WTC11 (cell line): ENCODE data around the gene GDPD3.

ENCODE experiments used
- CBFB ChIP-seq: sonication (generic); formaldehyde crosslinking; IDR thresholded peaks from 2 replicates; pipeline ENCODE4 v1.8.1; 2022; ENCODE audit warnings: mild to moderate bottlenecking, low read depth, missing genetic modification reagents
- CTCF ChIP-seq: fragments of 200-600 bp; IDR thresholded peaks from 2 replicates; pipeline ENCODE4 v1.8.0; 2022; ENCODE audit warnings: antibody characterized with exemption
- TEAD4 ChIP-seq: sonication (generic); formaldehyde crosslinking; IDR thresholded peaks from 2 replicates; pipeline ENCODE4 v1.8.0; 2022; ENCODE audit warnings: mild to moderate bottlenecking, missing genetic modification reagents
- USF1 ChIP-seq: sonication (generic); formaldehyde crosslinking; IDR thresholded peaks from 2 replicates; pipeline ENCODE4 v1.8.0; 2022; ENCODE audit warnings: mild to moderate bottlenecking, missing genetic modification reagents
- ZNF263 ChIP-seq: sonication (generic); formaldehyde crosslinking; IDR thresholded peaks from 2 replicates; pipeline ENCODE4 v1.8.1; 2022; ENCODE audit warnings: low read depth, mild to moderate bottlenecking, moderate library complexity, missing genetic modification reagents
- TF ChIP-seq, protein P1 (sequence below): sonication (generic); formaldehyde crosslinking; IDR thresholded peaks from 2 replicates; pipeline ENCODE4 v1.8.1; 2022; ENCODE audit warnings: mild to moderate bottlenecking, moderate library complexity, missing genetic modification reagents
- TF ChIP-seq, protein P2 (sequence below): sonication (generic); formaldehyde crosslinking; IDR thresholded peaks from 2 replicates; pipeline ENCODE4 v1.8.0; 2022; ENCODE audit warnings: mild to moderate bottlenecking, missing genetic modification reagents

- TF ChIP-seq CTCF (no peak), CBFB (no peak), TEAD4 (CRISPR knock-in tag) (no peak), USF1 (CRISPR knock-in tag) (peak; percentile 71), ZNF263 (CRISPR knock-in tag) (no peak)
- TF ChIP-seq, protein P1, sequence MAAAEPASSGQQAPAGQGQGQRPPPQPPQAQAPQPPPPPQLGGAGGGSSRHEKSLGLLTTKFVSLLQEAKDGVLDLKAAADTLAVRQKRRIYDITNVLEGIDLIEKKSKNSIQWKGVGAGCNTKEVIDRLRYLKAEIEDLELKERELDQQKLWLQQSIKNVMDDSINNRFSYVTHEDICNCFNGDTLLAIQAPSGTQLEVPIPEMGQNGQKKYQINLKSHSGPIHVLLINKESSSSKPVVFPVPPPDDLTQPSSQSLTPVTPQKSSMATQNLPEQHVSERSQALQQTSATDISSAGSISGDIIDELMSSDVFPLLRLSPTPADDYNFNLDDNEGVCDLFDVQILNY (CRISPR knock-in tag) = peak; percentile 65; the same call in 1 of the 2 replicates
- TF ChIP-seq, protein P2, sequence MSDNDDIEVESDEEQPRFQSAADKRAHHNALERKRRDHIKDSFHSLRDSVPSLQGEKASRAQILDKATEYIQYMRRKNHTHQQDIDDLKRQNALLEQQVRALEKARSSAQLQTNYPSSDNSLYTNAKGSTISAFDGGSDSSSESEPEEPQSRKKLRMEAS (CRISPR knock-in tag) = peak; percentile 50; the same call in 1 of the 2 replicates
These were observed 20.8 kb downstream of the GDPD3 start for GRCh38 chr16:30092373-30093010.
